GM23338 (cell line): ENCODE data around the gene OTOG.

ENCODE experiments used
- CREB1 ChIP-seq: fragments of 250-450 bp; sonication (Bioruptor Pico); IDR thresholded peaks from 2 replicates; pipeline ENCODE4 v1.5.0; 2020; ENCODE audit warnings: low read depth, mild to moderate bottlenecking, moderate library complexity
- EZH2 ChIP-seq: fragments of 200-600 bp; sonication (generic); IDR thresholded peaks from one replicate; pipeline ENCODE4 v1.8.0; 2017; ENCODE audit warnings: antibody characterized with exemption, mild to moderate bottlenecking, low read depth; ENCODE audit not compliant: unreplicated experiment
- EZH2phosphoT487 ChIP-seq: fragments of 200-600 bp; sonication (generic); IDR thresholded peaks from one replicate; pipeline ENCODE4 v1.8.1; 2018; ENCODE audit warnings: antibody characterized with exemption; ENCODE audit not compliant: unreplicated experiment
- POLR2AphosphoS5 ChIP-seq: IDR thresholded peaks from 2 replicates; pipeline ENCODE4 v1.6.1; 2016; ENCODE audit warnings: antibody characterized with exemption, low read depth
- ZNF114 ChIP-seq: fragments of 250-450 bp; sonication (Bioruptor Pico); IDR thresholded peaks from 2 replicates; pipeline ENCODE4 v1.5.0; 2020; ENCODE audit warnings: mild to moderate bottlenecking, moderate library complexity
- ZNF331 ChIP-seq: fragments of 250-450 bp; sonication (Bioruptor Pico); IDR thresholded peaks from 2 replicates; pipeline ENCODE4 v1.5.0; 2020; ENCODE audit warnings: low read depth, mild to moderate bottlenecking, moderate library complexity
- TF ChIP-seq, protein P1 (sequence below), 2 experiments: fragments of 200-600 bp in 1 of 2; sonication (generic) in 1 of 2; conservative IDR thresholded peaks; 2 replicates each; pipeline versions ENCODE4 v1.5.1 to v1.6.1; 2016 to 2017; ENCODE audit warnings: antibody characterized with exemption in 2 of 2, low read depth in 2 of 2, mild to moderate bottlenecking in 2 of 2, moderate library complexity in 1 of 2
- TF ChIP-seq, protein P2 (sequence below): IDR thresholded peaks from one replicate; pipeline ENCODE4 v1.6.1; 2018; ENCODE audit warnings: antibody characterized with exemption; ENCODE audit not compliant: unreplicated experiment
- TF ChIP-seq, protein P3 (sequence below): IDR thresholded peaks from 2 replicates; pipeline ENCODE4 v1.6.1; 2016; ENCODE audit warnings: antibody characterized with exemption
- TF ChIP-seq, protein P4 (sequence below): fragments of 250-450 bp; sonication (Bioruptor Pico); IDR thresholded peaks from 2 replicates; pipeline ENCODE4 v1.5.0; 2020; ENCODE audit warnings: mild to moderate bottlenecking, moderate library complexity

DNA sequence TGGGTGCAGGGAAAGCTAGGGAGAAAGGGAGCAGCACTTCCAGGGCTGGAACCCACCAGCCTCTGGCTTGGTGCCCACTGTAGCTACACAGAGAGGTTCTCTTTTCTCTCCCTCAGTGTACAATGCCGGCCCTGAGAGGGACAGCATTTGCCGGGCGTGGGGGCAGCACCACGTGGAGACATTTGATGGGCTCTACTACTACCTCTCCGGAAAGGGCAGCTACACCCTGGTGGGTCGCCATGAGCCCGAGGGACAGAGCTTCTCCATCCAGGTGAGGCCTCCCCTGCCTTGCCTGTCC is 6.1 kb downstream of the OTOG start:
- TF ChIP-seq EZH2phosphoT487 (no peak), POLR2AphosphoS5 (no peak), EZH2 (no peak), ZNF331 (CRISPR knock-in tag) (no peak), CREB1 (CRISPR knock-in tag) (no peak), ZNF114 (CRISPR knock-in tag) (no peak)
- TF ChIP-seq, protein P1, sequence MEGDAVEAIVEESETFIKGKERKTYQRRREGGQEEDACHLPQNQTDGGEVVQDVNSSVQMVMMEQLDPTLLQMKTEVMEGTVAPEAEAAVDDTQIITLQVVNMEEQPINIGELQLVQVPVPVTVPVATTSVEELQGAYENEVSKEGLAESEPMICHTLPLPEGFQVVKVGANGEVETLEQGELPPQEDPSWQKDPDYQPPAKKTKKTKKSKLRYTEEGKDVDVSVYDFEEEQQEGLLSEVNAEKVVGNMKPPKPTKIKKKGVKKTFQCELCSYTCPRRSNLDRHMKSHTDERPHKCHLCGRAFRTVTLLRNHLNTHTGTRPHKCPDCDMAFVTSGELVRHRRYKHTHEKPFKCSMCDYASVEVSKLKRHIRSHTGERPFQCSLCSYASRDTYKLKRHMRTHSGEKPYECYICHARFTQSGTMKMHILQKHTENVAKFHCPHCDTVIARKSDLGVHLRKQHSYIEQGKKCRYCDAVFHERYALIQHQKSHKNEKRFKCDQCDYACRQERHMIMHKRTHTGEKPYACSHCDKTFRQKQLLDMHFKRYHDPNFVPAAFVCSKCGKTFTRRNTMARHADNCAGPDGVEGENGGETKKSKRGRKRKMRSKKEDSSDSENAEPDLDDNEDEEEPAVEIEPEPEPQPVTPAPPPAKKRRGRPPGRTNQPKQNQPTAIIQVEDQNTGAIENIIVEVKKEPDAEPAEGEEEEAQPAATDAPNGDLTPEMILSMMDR (conservative IDR thresholded peaks at IDR 0.05; ENCODE audit: low read depth in 2 of 2): no peak
- TF ChIP-seq, protein P2, sequence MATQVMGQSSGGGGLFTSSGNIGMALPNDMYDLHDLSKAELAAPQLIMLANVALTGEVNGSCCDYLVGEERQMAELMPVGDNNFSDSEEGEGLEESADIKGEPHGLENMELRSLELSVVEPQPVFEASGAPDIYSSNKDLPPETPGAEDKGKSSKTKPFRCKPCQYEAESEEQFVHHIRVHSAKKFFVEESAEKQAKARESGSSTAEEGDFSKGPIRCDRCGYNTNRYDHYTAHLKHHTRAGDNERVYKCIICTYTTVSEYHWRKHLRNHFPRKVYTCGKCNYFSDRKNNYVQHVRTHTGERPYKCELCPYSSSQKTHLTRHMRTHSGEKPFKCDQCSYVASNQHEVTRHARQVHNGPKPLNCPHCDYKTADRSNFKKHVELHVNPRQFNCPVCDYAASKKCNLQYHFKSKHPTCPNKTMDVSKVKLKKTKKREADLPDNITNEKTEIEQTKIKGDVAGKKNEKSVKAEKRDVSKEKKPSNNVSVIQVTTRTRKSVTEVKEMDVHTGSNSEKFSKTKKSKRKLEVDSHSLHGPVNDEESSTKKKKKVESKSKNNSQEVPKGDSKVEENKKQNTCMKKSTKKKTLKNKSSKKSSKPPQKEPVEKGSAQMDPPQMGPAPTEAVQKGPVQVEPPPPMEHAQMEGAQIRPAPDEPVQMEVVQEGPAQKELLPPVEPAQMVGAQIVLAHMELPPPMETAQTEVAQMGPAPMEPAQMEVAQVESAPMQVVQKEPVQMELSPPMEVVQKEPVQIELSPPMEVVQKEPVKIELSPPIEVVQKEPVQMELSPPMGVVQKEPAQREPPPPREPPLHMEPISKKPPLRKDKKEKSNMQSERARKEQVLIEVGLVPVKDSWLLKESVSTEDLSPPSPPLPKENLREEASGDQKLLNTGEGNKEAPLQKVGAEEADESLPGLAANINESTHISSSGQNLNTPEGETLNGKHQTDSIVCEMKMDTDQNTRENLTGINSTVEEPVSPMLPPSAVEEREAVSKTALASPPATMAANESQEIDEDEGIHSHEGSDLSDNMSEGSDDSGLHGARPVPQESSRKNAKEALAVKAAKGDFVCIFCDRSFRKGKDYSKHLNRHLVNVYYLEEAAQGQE: no peak
- TF ChIP-seq, protein P3, sequence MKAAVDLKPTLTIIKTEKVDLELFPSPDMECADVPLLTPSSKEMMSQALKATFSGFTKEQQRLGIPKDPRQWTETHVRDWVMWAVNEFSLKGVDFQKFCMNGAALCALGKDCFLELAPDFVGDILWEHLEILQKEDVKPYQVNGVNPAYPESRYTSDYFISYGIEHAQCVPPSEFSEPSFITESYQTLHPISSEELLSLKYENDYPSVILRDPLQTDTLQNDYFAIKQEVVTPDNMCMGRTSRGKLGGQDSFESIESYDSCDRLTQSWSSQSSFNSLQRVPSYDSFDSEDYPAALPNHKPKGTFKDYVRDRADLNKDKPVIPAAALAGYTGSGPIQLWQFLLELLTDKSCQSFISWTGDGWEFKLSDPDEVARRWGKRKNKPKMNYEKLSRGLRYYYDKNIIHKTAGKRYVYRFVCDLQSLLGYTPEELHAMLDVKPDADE: no peak
- TF ChIP-seq, protein P4, sequence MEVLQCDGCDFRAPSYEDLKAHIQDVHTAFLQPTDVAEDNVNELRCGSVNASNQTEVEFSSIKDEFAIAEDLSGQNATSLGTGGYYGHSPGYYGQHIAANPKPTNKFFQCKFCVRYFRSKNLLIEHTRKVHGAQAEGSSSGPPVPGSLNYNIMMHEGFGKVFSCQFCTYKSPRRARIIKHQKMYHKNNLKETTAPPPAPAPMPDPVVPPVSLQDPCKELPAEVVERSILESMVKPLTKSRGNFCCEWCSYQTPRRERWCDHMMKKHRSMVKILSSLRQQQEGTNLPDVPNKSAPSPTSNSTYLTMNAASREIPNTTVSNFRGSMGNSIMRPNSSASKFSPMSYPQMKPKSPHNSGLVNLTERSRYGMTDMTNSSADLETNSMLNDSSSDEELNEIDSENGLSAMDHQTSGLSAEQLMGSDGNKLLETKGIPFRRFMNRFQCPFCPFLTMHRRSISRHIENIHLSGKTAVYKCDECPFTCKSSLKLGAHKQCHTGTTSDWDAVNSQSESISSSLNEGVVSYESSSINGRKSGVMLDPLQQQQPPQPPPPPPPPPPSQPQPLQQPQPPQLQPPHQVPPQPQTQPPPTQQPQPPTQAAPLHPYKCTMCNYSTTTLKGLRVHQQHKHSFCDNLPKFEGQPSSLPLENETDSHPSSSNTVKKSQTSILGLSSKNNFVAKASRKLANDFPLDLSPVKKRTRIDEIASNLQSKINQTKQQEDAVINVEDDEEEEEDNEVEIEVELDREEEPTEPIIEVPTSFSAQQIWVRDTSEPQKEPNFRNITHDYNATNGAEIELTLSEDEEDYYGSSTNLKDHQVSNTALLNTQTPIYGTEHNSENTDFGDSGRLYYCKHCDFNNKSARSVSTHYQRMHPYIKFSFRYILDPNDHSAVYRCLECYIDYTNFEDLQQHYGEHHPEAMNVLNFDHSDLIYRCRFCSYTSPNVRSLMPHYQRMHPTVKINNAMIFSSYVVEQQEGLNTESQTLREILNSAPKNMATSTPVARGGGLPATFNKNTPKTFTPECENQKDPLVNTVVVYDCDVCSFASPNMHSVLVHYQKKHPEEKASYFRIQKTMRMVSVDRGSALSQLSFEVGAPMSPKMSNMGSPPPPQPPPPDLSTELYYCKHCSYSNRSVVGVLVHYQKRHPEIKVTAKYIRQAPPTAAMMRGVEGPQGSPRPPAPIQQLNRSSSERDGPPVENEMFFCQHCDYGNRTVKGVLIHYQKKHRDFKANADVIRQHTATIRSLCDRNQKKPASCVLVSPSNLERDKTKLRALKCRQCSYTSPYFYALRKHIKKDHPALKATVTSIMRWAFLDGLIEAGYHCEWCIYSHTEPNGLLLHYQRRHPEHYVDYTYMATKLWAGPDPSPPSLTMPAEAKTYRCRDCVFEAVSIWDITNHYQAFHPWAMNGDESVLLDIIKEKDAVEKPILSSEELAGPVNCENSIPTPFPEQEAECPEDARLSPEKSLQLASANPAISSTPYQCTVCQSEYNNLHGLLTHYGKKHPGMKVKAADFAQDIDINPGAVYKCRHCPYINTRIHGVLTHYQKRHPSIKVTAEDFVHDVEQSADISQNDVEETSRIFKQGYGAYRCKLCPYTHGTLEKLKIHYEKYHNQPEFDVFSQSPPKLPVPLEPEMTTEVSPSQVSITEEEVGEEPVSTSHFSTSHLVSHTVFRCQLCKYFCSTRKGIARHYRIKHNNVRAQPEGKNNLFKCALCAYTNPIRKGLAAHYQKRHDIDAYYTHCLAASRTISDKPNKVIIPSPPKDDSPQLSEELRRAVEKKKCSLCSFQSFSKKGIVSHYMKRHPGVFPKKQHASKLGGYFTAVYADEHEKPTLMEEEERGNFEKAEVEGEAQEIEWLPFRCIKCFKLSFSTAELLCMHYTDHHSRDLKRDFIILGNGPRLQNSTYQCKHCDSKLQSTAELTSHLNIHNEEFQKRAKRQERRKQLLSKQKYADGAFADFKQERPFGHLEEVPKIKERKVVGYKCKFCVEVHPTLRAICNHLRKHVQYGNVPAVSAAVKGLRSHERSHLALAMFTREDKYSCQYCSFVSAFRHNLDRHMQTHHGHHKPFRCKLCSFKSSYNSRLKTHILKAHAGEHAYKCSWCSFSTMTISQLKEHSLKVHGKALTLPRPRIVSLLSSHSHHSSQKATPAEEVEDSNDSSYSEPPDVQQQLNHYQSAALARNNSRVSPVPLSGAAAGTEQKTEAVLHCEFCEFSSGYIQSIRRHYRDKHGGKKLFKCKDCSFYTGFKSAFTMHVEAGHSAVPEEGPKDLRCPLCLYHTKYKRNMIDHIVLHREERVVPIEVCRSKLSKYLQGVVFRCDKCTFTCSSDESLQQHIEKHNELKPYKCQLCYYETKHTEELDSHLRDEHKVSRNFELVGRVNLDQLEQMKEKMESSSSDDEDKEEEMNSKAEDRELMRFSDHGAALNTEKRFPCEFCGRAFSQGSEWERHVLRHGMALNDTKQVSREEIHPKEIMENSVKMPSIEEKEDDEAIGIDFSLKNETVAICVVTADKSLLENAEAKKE (CRISPR knock-in tag): no peak
